Inflammatory macrophage treated with lipopolysaccharide for 1 hour (primary cell): Measurements from ENCODE around the gene ROBO1.

Experiments
- DNase-seq, 2 donors: peaks; one replicate each; pipeline ENCODE4 v3.0.0-alpha.2; 2020 to 2022

The ROBO1 gene

GRCh38 chr3:79041621-79042020, 726.2 kb downstream of the ROBO1 start:
- no peak for DNase-seq

- peak; percentile 1 to 2 for DNase-seq
Observed at GRCh38 chr3:79040701-79041100, 727.1 kb downstream of the ROBO1 start.

DNA sequence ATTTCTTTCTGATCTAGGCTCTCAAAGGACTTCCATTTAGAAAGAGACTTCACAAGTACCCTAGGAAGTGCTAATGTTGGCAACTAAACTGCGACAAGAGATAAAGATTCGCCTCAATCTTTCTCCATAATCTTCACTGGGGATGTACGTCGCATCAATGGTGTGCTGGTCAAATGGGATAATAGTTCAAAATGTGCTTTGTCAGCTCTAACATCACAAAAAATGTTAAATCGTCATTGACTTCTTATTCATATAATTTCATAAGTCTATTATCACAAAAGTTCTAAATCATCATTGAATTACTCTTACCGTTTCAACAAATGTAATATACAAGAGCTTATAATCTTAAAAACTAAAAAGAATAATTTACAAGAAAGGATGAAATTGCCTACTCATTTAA, 727.7 kb downstream of the ROBO1 start:
- DNase-seq, result no peak

DNA sequence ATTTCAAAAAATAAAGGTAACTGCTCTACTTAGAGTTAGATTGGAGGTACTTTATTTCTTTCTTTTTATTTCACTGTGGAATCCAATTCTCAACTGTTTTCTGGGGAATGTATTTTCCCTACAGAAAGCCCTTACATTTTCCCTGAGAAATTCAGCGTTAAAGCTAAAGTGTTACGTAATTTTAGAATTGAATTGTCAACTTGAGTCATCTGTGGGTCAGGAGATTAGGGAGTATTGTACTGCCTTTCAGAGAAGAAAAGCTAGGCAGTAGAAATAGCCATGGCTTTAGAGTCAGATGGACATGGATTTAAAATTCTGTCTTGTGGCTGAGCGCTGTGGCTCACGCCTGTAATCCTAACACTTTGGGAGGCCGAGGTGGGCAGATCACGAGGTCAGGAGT, 728.6 kb downstream of the ROBO1 start:
- no peak for DNase-seq

DNA sequence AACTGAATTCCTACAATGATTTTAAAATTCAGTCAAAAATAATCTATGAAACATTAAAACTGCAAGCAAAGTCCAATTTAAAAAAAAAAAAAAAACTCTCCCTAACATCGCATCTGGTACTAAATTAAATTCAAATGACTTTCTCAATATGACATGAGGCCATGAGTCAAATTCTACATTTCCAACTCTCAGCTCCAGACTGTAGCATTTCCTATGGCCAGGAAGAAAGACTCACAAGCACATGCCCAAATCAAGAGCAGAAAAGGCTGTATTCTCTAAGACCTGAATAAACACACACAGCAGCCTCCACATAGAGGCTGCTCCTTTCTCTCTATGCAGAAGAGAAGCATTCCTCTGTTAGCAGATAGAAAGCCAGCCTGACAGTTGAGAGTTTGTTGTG, 729.2 kb downstream of the ROBO1 start:
- DNase-seq, result no peak

- no peak for DNase-seq
Observed at GRCh38 chr3:79038057-79038456, 729.7 kb downstream of the ROBO1 start.

DNA sequence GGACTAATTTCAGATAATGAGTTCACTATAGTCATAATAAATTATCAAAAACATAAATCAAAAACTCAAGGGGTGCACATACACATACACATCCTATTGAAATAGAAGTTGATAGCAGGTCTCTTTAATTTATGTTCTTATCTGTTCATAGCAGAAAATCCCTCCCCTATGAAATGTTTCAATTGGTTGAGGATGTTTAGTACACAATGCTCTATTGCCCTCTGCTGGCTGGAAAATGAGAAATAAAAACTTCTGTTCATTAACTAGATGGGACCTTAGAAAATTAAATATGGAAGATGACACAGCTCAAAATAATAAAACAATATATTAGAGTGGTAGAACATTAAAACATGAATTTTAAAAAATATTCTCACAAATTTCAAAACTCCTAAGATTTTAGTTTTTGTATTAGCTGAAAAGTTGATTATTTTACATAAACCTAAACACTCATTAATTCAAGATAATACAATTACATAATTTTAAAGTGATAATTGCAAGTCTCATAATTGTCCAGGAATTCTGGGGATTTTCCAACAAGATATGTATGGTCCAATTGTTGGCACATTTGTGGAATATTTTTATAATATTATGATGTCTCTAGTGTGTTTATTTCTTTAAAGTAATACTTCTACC, 735.0 kb downstream of the ROBO1 start:
- peak; percentile 13 to 71 for DNase-seq

GRCh38 chr3:79030157-79030556, 737.6 kb downstream of the ROBO1 start:
- DNase-seq, result no peak

- DNase-seq, result no peak
Observed at GRCh38 chr3:79028916-79029315, 738.9 kb downstream of the ROBO1 start.

DNA sequence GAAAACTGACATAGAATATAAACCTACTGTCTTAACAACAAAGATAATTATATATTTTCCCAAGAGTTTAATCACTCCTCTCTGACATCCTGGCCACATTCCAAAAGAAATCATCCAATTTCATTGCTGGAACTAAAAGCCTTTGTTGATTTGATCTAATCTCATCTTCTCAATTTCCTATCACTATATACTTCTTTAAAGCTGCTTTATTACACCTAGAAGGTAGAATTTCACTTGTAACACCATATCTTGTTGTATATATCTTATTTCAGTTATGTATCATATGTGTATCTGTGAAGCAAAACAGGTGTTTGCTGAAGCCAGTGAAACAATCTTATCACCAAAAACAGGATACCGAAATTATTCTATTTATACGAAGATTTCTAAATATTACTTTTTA, 740.2 kb downstream of the ROBO1 start:
- no peak for DNase-seq

DNA sequence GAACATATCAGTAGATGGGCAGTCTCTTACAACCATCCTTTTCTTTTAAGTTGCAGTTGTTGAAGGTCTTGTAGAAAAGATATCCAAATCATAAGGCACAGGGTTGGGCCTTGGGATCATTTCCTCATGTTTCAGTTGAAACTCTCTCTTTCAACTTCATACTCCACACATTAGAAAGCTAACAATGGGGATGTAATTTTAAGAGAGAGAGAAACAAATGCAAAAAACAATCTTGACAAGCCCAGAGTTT, 747.9 kb downstream of the ROBO1 start:
- DNase-seq, result no peak

DNA sequence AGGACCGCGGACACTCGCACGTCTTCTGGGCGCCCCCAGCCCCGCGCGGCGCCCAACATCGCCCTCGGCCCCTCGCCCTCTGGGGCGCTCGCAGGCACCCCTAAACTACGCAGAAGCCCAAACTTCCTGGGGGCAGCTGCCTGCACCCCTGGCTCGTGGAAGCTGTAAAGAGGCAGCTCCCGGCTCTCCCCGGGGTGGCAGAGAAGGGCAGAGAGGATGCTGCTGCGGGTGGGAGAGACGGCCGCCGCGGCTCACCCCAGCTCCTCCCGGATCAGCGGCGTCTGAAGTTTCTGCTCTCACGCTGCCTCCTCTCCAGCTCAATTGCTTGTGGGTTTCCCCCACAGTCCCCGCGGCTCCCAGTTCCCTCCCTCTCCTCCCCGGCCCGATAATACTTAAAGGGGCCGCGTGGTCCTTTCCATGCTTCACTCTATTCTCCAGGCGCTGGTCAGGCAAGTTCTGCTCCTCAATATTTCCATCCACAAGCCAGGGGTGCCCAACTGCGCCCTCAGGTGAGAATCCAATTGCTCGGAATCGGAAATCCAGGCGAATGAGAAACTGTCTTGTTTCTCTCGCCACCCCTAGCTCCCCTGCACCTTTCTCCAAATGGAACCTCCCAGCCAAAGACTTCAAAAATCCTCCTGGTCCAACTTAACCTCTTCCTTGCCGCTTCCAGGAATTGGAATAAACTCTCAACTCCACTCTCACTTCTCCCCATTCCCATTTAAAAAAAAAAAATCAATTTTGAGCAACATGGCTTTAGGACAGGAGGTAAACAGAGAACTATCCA, 748.5 kb downstream of the ROBO1 start:
- DNase-seq, result no peak

GRCh38 chr3:79018671-79019136, 749.1 kb downstream of the ROBO1 start:
- DNase-seq, result no peak

DNA sequence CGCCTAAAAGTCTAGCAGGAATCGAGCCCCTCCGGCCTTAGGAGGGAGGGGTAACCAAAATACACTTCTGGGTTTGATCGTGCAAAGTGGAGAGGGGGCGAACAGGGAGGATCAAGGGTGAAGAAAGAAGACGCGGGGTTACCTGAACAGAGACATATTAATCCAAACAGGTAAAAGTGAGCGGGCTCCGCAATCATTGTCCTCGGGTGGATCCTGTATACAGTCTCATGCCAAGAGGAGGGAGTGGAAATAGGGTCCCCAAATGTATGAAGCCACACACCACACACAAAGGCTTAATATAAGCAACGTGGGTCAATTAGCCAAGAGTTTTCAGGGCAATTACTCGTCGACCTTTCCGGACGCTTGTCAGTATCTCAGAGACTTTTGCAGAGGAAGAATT, 749.5 kb downstream of the ROBO1 start:
- no peak for DNase-seq

GRCh38 chr3:79016587-79017376, 751.0 kb downstream of the ROBO1 start:
- no peak for DNase-seq

GRCh38 chr3:79015854-79016253, 751.9 kb downstream of the ROBO1 start:
- no peak for DNase-seq

DNA sequence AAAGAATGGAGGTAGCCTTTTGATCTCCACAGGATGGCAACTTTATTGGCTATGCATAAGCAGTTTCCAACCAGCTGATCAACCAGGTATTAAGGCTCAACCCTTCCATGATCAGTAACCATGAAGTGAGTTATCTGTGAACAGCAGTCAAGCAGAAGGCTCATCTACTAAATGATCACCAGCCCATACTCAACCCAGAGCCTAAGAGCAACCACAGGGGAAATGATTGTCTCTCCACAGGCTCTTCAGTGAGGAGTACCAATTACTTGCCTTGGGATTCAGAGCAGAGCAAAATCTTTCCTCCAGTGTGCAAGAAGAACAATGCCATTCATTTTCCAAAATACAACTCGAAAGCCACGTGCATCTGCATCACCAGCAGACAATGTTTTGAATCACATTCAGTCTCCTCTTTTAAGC, 754.8 kb downstream of the ROBO1 start:
- DNase-seq, result no peak

DNA sequence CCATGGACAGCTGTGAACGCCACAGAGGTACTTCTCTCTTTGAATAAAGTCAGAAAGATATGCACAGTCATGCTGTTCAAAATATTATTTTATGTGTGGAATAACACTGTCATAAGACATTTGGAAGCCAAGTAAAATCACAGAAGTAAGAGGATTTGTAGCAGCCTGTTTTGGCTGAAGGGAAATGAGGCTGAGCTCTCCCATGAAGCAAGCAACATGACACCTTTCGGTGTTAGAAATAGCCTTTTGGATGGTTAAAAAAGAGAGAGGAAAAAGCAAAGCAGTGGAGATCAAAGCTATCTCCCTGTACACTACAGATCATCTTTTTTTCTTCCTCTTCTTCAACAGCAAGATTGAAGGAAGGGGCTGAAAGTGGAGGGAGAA, 755.3 kb downstream of the ROBO1 start:
- DNase-seq, result no peak

- no peak for DNase-seq
Observed at GRCh38 chr3:79011821-79012529, 755.8 kb downstream of the ROBO1 start.

DNA sequence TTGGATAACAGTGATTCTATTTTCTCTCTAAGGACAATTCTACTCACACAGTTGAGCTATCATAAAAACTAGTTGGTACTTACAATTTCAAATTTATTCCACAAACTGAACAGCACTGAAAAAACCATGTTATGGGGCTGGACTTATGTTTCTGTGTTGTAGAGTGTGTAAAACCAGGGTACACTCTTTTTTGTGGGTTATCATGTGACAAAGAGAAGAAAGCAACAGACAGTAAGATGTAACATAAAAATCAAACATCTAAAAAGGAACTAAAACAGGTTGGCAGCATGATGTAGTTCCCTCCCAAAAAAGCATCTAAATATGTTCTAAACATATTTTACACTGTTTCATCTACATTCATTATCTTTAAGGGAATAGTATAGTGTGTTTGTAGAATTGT, 757.9 kb downstream of the ROBO1 start:
- no peak for DNase-seq

GRCh38 chr3:79006077-79006476, 761.7 kb downstream of the ROBO1 start:
- no peak for DNase-seq

DNA sequence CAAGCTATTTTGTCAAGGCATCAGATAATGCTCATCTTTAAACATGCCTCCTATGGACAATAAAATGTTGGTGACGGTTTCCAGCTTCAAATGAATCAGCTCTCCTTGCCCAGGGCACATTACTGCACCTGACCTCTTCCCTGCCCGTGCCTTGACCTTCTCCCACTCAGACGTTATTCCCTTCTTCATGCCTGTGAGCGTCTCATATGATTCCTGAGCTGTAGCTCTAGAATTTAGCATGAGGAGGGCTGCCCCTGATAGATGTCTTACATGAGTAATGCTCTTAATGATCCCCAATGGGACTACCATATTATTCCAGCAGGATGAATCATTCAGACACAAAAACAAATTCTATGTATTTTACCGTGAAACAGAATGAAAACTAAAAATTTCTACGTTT, 762.7 kb downstream of the ROBO1 start:
- DNase-seq, result no peak

GRCh38 chr3:79003994-79004393, 763.8 kb downstream of the ROBO1 start:
- DNase-seq, result no peak
